Gastrocnemius medialis (tissue), 4 donors: ENCODE results near the gene FNDC3A. TPM values are rescaled to one million over a fixed set of nuclear protein-coding genes. Genes with fewer than 3 reads are reported as not detected.

Experiments
- ATAC-seq, 2 donors: fragments of 150-250 bp; one replicate each; pipeline ENCODE4 v1.9.1; 2016
- DNase-seq, 2 donors: peaks; one replicate each; pipeline ENCODE4 v3.0.0-alpha.2; 2019
- H3K27ac ChIP-seq, 4 donors: fragments of 200-600 bp; sonication (generic); 1 replicate in 1 of 4; 2 replicates in 3 of 4; pipeline ENCODE4 v1.5.1; 2016 to 2018; ENCODE audit warnings: mild to moderate bottlenecking in 2 of 4, moderate library complexity in 1 of 4
- H3K27me3 ChIP-seq, 3 donors: fragments of 200-600 bp; sonication (generic) in 2 of 3; 1 replicate in 1 of 3; 2 replicates in 2 of 3; pipeline versions ENCODE4 v1.5.1 to v1.6.0; 2016 to 2019; ENCODE audit warnings: mild to moderate bottlenecking in 1 of 3, moderate library complexity in 1 of 3
- H3K36me3 ChIP-seq, 2 donors: fragments of 200-600 bp; sonication (generic) in 1 of 2; one replicate each; pipeline ENCODE4 v1.5.1; 2017 to 2018
- H3K4me1 ChIP-seq, 2 donors: fragments of 200-600 bp; sonication (generic) in 1 of 2; one replicate each; pipeline ENCODE4 v1.5.1; 2016 to 2017; ENCODE audit warnings: mild to moderate bottlenecking in 2 of 2
- H3K4me3 ChIP-seq, 4 donors: fragments of 200-600 bp; sonication (generic) in 3 of 4; 1 replicate in 1 of 4; 2 replicates in 3 of 4; pipeline ENCODE4 v1.5.1; 2016 to 2019; ENCODE audit warnings: mild to moderate bottlenecking in 2 of 4
- H3K9me3 ChIP-seq, 3 donors: fragments of 200-600 bp; sonication (generic) in 2 of 3; 1 replicate in 1 of 3; 2 replicates in 2 of 3; pipeline ENCODE4 v1.5.1; 2016 to 2019
- POLR2A ChIP-seq, 2 donors: fragments of 450-650 bp; IDR thresholded peaks; one replicate each; pipeline ENCODE4 v1.6.1; 2017; ENCODE audit warnings: antibody characterized with exemption in 2 of 2, mild to moderate bottlenecking in 2 of 2, moderate library complexity in 2 of 2
- in situ Hi-C, 4 donors: fragments of 200-750 bp; cut with MboI; loops; one replicate each; pipeline versions ENCODE4 v1.15.0 to v1.8.0; 2017; ENCODE audit warnings: low sequenced_read_pairs in 4 of 4
- intact Hi-C: fragments of 100-400 bp; cut with DNase I; formaldehyde crosslinking; loops from one replicate; pipeline ENCODE4 v1.15.1; 2023; ENCODE audit warnings: low total_unique reads
- total RNA-seq, 4 donors: library from RNA; depleted of rRNA; stranded (reverse); fragments of >200 nt; gene quantifications; one replicate each; pipeline versions ENCODE4 v1.1.0 to v1.2.3, GENCODE V29; 2016
- TF ChIP-seq, protein P1 (sequence below), 5 experiments: fragments of 450-650 bp in 3 of 5; fragments of 200-600 bp in 2 of 5; sonication (generic) in 2 of 5; IDR thresholded peaks in 4 of 5; conservative IDR thresholded peaks in 1 of 5; 1 replicate in 4 of 5; 2 replicates in 1 of 5; pipeline ENCODE4 v1.5.1; 2016 to 2019; ENCODE audit warnings: antibody characterized with exemption in 5 of 5, mild to moderate bottlenecking in 3 of 5, moderate library complexity in 3 of 5

The FNDC3A gene
- total RNA-seq, 4 donors from 2014 or later, result 9.6 to 18.3 (median 10.4) TPM

DNA sequence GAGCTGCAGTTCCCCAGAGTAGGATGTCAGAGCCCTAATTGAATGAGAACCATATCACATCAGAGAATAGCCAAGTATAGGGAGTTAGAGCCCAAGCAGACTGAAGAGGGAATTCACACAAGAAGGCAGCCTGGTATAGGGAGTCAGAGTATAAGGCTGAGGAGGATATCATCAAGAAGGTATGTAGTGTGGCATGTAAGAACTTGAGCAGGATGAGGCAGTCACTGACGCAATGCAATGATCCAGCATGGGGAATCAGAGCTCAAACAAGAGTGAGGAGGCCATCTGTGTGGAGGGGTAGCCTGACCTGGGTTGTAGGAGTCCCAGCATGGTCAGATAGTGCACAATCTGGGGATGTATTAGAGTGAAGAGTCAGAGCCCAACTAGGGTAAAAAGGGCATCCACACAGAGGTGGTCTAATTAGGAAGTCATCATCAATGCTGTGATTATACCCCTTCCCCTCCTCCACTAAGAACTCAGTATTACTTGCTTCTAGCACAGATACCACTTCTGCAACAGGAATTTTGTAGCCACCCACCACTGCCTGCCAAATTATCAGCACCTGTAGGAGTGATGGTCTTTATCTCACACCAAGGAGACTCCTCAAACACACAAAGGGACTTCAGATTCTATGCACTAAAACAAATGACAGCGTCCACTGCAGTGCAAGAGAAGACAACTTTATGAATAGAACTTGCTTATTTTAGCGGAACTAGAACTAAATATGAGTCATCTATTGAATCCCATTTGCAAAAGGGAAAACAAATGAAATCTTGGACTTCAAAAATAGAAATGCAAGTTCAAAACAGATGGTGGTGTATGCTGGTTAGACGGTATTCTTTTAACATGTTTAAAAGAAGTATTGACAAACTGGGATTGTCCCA is 107.2 kb downstream of the FNDC3A start:
- ATAC-seq, result no peak
- H3K36me3 ChIP-seq, result no peaks in the 10 kb centered on the region
- H3K27me3 ChIP-seq, result no peaks in the 10 kb centered on the region
- no peak for DNase-seq
- intact Hi-C loops, result no loop called here
- no peak overlapping the region for H3K4me3 ChIP-seq
- peaks cover 0 to 7% of the 10 kb centered on the region in 2 donors for H3K4me1 ChIP-seq
- no peak for TF ChIP-seq POLR2A (IDR thresholded peaks at IDR 0.05)
- TF ChIP-seq, protein P1, sequence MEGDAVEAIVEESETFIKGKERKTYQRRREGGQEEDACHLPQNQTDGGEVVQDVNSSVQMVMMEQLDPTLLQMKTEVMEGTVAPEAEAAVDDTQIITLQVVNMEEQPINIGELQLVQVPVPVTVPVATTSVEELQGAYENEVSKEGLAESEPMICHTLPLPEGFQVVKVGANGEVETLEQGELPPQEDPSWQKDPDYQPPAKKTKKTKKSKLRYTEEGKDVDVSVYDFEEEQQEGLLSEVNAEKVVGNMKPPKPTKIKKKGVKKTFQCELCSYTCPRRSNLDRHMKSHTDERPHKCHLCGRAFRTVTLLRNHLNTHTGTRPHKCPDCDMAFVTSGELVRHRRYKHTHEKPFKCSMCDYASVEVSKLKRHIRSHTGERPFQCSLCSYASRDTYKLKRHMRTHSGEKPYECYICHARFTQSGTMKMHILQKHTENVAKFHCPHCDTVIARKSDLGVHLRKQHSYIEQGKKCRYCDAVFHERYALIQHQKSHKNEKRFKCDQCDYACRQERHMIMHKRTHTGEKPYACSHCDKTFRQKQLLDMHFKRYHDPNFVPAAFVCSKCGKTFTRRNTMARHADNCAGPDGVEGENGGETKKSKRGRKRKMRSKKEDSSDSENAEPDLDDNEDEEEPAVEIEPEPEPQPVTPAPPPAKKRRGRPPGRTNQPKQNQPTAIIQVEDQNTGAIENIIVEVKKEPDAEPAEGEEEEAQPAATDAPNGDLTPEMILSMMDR (IDR thresholded peaks at IDR 0.05 in 4 of 5, conservative IDR thresholded peaks at IDR 0.05 in 1 of 5), result no peak
- no peaks in the 10 kb centered on the region for H3K9me3 ChIP-seq
- no peak overlapping the region for H3K27ac ChIP-seq
- in situ Hi-C loops, result no loop called here

DNA sequence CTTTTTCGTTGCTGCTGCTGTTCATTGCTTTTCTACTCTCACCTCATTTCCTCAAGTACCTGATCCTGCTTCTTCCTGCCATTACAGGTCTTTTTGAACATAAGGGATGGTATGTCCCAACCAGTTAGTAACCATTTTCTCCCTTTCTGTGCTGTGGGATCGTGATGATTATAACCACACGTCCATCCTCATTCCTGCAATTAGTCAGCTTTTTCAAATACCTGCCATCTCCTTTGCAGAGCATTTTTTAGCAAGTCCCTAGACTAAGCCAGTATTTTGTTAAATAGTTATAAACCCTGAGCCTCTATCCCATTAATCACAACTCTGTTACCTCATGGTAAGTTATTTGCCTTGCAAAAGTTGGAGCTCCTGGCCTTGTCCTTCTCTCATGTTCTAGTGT is 109.2 kb downstream of the FNDC3A start:
- Histone ChIP-seq H3K4me1 (peaks cover 0 to 7% of the 10 kb centered on the region in 2 donors), H3K36me3 (no peaks in the 10 kb centered on the region), H3K27me3 (no peaks in the 10 kb centered on the region), H3K4me3 (no peak overlapping the region), H3K27ac (no peak overlapping the region), H3K9me3 (no peaks in the 10 kb centered on the region)
- TF ChIP-seq, protein P1 (IDR thresholded peaks at IDR 0.05 in 4 of 5, conservative IDR thresholded peaks at IDR 0.05 in 1 of 5), result no peak
- no peak for TF ChIP-seq POLR2A (IDR thresholded peaks at IDR 0.05)
- intact Hi-C loops (no loop called here), in situ Hi-C loops (no loop called here)
- no peak for ATAC-seq
- DNase-seq, result no peak

DNA sequence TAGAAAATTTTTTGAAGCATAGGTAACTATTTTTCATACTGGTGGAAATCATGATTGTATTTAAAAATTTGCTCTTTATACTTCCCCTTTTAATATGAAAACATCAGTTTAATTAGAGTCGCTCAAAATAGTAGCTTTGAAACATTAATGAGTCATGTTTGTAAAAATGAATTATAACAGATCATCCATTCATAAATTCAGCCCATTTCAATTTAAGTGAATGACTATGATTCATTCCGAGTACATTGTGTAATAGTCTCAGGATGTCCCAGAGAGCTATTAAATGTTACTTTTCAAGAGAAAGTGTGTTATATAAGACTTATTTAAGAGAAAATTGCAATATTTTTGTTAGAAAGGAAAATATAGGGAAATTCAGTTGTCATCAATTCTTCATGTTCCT is 111.0 kb downstream of the FNDC3A start:
- H3K4me3 ChIP-seq, result no peak overlapping the region
- DNase-seq (no peak), ATAC-seq (no peak)
- H3K4me1 ChIP-seq, result peaks cover 0 to 7% of the 10 kb centered on the region in 2 donors
- H3K9me3 ChIP-seq, result no peaks in the 10 kb centered on the region
- H3K27ac ChIP-seq, result no peak overlapping the region
- H3K27me3 ChIP-seq, result no peaks in the 10 kb centered on the region
- in situ Hi-C loops, result no loop called here
- no peaks in the 10 kb centered on the region for H3K36me3 ChIP-seq
- intact Hi-C loops, result no loop called here
- TF ChIP-seq, protein P1 (IDR thresholded peaks at IDR 0.05 in 4 of 5, conservative IDR thresholded peaks at IDR 0.05 in 1 of 5), result no peak
- TF ChIP-seq POLR2A (IDR thresholded peaks at IDR 0.05), result no peak

DNA sequence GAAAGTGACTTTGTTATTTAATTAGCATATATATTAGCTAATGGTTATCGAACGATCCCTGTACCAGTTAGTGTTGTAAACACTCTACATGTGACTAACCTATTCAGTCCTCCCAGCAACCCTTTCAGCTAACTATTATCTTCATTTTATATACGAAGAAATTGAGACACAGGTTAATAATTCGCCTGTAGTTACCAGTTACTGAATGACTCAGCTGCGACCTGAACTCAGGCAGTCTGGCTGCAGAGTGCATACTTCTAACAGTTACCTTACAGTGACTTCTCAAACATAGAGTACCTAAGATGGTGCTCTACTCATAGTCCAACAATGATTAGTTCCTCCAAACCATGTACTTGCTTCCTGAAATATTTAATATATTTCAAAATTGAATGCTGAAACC is 117.7 kb downstream of the FNDC3A start:
- Histone ChIP-seq H3K27me3 (no peaks in the 10 kb centered on the region), H3K9me3 (no peaks in the 10 kb centered on the region), H3K4me1 (peaks cover 10 to 13% of the 10 kb centered on the region in 2 donors), H3K4me3 (no peak overlapping the region), H3K36me3 (no peaks in the 10 kb centered on the region), H3K27ac (no peak overlapping the region)
- DNase-seq, result no peak
- ATAC-seq, result no peak
- in situ Hi-C loops (no loop called here), intact Hi-C loops (loop anchor here (10.0 kb wide), 3 partner anchors 119 to 401 kb away; partner anchors contain the start of genes CDADC1, FNDC3A and PHF11)
- TF ChIP-seq, protein P1 (IDR thresholded peaks at IDR 0.05 in 4 of 5, conservative IDR thresholded peaks at IDR 0.05 in 1 of 5), result no peak
- no peak for TF ChIP-seq POLR2A (IDR thresholded peaks at IDR 0.05)
